NCI-H2029 treated with DMSO at 0.1 percent for 48 hours (cell line): ENCODE measurements around the gene N4BP2L2.

Source experiments
- DNase-seq: peaks from one replicate; lab custom pipeline; 2025; lab: John Stamatoyannopoulos, UW

N4BP2L2 gene

GRCh38 chr13:32426191-32426989 is 112.2 kb downstream of the N4BP2L2 start:
- DNase-seq = no peak

- no peak for DNase-seq
These were observed 113.4 kb downstream of the N4BP2L2 start for GRCh38 chr13:32425158-32425557.

GRCh38 chr13:32423592-32423991 is 115.0 kb downstream of the N4BP2L2 start:
- no peak for DNase-seq

- no peak for DNase-seq
These were observed 118.7 kb downstream of the N4BP2L2 start for GRCh38 chr13:32419862-32420261.

GRCh38 chr13:32417995-32418394 is 120.6 kb downstream of the N4BP2L2 start:
- no peak for DNase-seq

GRCh38 chr13:32415019-32415418 is 123.6 kb downstream of the N4BP2L2 start:
- DNase-seq = no peak

- no peak for DNase-seq
These were observed 124.0 kb downstream of the N4BP2L2 start for GRCh38 chr13:32414580-32414979.

- DNase-seq = no peak
These were observed 125.3 kb downstream of the N4BP2L2 start for GRCh38 chr13:32413284-32413683.

GRCh38 chr13:32409561-32410421 is 128.8 kb downstream of the N4BP2L2 start:
- peak; percentile 7 for DNase-seq

- no peak for DNase-seq
These were observed 129.6 kb downstream of the N4BP2L2 start for GRCh38 chr13:32409001-32409313.

- DNase-seq = no peak
These were observed 130.1 kb downstream of the N4BP2L2 start for GRCh38 chr13:32408296-32409000.

- DNase-seq = no peak
These were observed 130.7 kb downstream of the N4BP2L2 start for GRCh38 chr13:32407854-32408253.

- no peak for DNase-seq
These were observed 135.5 kb downstream of the N4BP2L2 start for GRCh38 chr13:32403108-32403507.

GRCh38 chr13:32391101-32391619 is 147.4 kb downstream of the N4BP2L2 start:
- DNase-seq = no peak

- DNase-seq = no peak
These were observed 148.1 kb downstream of the N4BP2L2 start for GRCh38 chr13:32390484-32390883.

- no peak for DNase-seq
These were observed 148.5 kb downstream of the N4BP2L2 start for GRCh38 chr13:32390048-32390447.

GRCh38 chr13:32385410-32385809 is 153.2 kb downstream of the N4BP2L2 start:
- DNase-seq = no peak

- no peak for DNase-seq
These were observed 153.9 kb downstream of the N4BP2L2 start for GRCh38 chr13:32384702-32385101.

GRCh38 chr13:32383836-32384618 is 154.6 kb downstream of the N4BP2L2 start:
- no peak for DNase-seq
